ENCODE results near the gene ZBTB44.

- TF ChIP-seq, protein P1, sequence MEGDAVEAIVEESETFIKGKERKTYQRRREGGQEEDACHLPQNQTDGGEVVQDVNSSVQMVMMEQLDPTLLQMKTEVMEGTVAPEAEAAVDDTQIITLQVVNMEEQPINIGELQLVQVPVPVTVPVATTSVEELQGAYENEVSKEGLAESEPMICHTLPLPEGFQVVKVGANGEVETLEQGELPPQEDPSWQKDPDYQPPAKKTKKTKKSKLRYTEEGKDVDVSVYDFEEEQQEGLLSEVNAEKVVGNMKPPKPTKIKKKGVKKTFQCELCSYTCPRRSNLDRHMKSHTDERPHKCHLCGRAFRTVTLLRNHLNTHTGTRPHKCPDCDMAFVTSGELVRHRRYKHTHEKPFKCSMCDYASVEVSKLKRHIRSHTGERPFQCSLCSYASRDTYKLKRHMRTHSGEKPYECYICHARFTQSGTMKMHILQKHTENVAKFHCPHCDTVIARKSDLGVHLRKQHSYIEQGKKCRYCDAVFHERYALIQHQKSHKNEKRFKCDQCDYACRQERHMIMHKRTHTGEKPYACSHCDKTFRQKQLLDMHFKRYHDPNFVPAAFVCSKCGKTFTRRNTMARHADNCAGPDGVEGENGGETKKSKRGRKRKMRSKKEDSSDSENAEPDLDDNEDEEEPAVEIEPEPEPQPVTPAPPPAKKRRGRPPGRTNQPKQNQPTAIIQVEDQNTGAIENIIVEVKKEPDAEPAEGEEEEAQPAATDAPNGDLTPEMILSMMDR (IDR thresholded peaks at IDR 0.05), result no peak
- TF ChIP-seq POLR2A (IDR thresholded peaks at IDR 0.05), result no peak
These were observed 450 bp downstream of the ZBTB44 start for GRCh38 chr11:130314184-130314749.

All from testis (tissue), 2 donors.